Keratinocyte (primary cell): ENCODE measurements around the gene NUDT14. TPM values are rescaled to one million over a fixed set of nuclear protein-coding genes. Genes with fewer than 3 reads are reported as not detected.

Source experiments
- DNase-seq: peaks from one replicate; pipeline ENCODE4 v3.0.0-alpha.2; 2011; ENCODE audit warnings: low read depth, missing footprints, low spot score
- FAIRE-seq: peaks from 2 replicates; lab custom pipeline; 2011; peaks lifted over from hg19 to GRCh38; lab: Jason Lieb, UNC
- H2AFZ ChIP-seq: 2 replicates; pipeline ENCODE4 v1.6.0; 2012; ENCODE audit warnings: low read length, control low read depth, inconsistent platforms; ENCODE audit not compliant: control insufficient read depth
- H3K27ac ChIP-seq: 2 replicates; pipeline ENCODE4 v1.5.1; 2011; ENCODE audit warnings: low read length; ENCODE audit not compliant: control insufficient read depth, insufficient read depth
- H3K27me3 ChIP-seq: 3 replicates; pipeline ENCODE4 v1.6.0; 2011; ENCODE audit warnings: low read length; ENCODE audit not compliant: control insufficient read depth, insufficient read depth; ENCODE audit errors: extremely low read depth
- H3K36me3 ChIP-seq, 2 experiments: 2 replicates in 1 of 2; 3 replicates in 1 of 2; pipeline ENCODE4 v1.5.1; 2011; ENCODE audit warnings: low read length in 2 of 2, mild to moderate bottlenecking in 1 of 2; ENCODE audit not compliant: control insufficient read depth in 2 of 2, insufficient read depth in 2 of 2; ENCODE audit errors: extremely low read depth in 1 of 2
- H3K4me1 ChIP-seq: 3 replicates; pipeline ENCODE4 v1.5.1; 2011; ENCODE audit warnings: low read length; ENCODE audit not compliant: control insufficient read depth, insufficient read depth; ENCODE audit errors: extremely low read depth
- H3K4me2 ChIP-seq: 3 replicates; pipeline ENCODE4 v1.6.0; 2011; ENCODE audit warnings: low read depth, low read length; ENCODE audit not compliant: control insufficient read depth, insufficient read depth; ENCODE audit errors: extremely low read depth
- H3K4me3 ChIP-seq, 3 experiments: fragments of 200-600 bp in 1 of 3; sonication (generic) in 1 of 3; 2 replicates in 2 of 3; 3 replicates in 1 of 3; pipeline ENCODE4 v1.5.1; 2011 to 2016; ENCODE audit warnings: low read length in 3 of 3, mild to moderate bottlenecking in 3 of 3, control low read depth in 2 of 3, inconsistent platforms in 1 of 3, low read depth in 1 of 3, mixed read lengths in 1 of 3, mixed run types in 1 of 3, moderate library complexity in 1 of 3; ENCODE audit not compliant: control insufficient read depth in 2 of 3, insufficient read depth in 2 of 3; ENCODE audit errors: extremely low read depth in 1 of 3
- H3K79me2 ChIP-seq: 2 replicates; pipeline ENCODE4 v1.6.0; 2012; ENCODE audit warnings: low read length; ENCODE audit not compliant: control insufficient read depth, insufficient read depth
- H3K9ac ChIP-seq: 3 replicates; pipeline ENCODE4 v1.6.0; 2011; ENCODE audit warnings: low read length; ENCODE audit not compliant: control insufficient read depth, insufficient read depth; ENCODE audit errors: extremely low read depth
- H3K9me1 ChIP-seq: 3 replicates; pipeline ENCODE4 v1.6.0; 2011; ENCODE audit warnings: low read length; ENCODE audit not compliant: control insufficient read depth, insufficient read depth; ENCODE audit errors: extremely low read depth
- H3K9me3 ChIP-seq: 2 replicates; pipeline ENCODE4 v1.5.1; 2012; ENCODE audit warnings: low read depth, low read length; ENCODE audit not compliant: control insufficient read depth
- H4K20me1 ChIP-seq: 3 replicates; pipeline ENCODE4 v1.6.0; 2011; ENCODE audit warnings: low read length; ENCODE audit not compliant: control insufficient read depth, insufficient read depth; ENCODE audit errors: extremely low read depth
- EZH2 ChIP-seq: IDR thresholded peaks from one replicate; pipeline ENCODE4 v1.6.1; 2012; ENCODE audit warnings: inconsistent platforms, mild to moderate bottlenecking, low read length, moderate library complexity
- dilution Hi-C: fragments of 300-500 bp; cut with MboI; formaldehyde crosslinking; loops from one replicate; pipeline ENCODE4 v1.7.0; 2020; ENCODE audit warnings: low sequenced_read_pairs; ENCODE audit not compliant: extremely low pct_ligation_motif_present
- polyA plus RNA-seq, 5 experiments: library from polyadenylated mRNA; depleted of rRNA in 3 of 5; stranded (reverse) in 3 of 5; stranded (forward) in 1 of 5; unstranded in 1 of 5; fragments of >200 nt; gene quantifications; 1 replicate in 1 of 5; 2 replicates in 3 of 5; 3 replicates in 1 of 5; pipeline versions ENCODE4 v1.2.1 to v1.2.3, GENCODE V29; 2011 to 2012; ENCODE audit warnings: missing spikeins in 2 of 5, low read depth in 1 of 5, low replicate concordance in 1 of 5
- TF ChIP-seq, protein P1 (sequence below), 3 experiments: IDR thresholded peaks in 1 of 3; conservative IDR thresholded peaks in 1 of 3; optimal IDR thresholded peaks in 1 of 3; 2 replicates in 2 of 3; 3 replicates in 1 of 3; pipeline versions ENCODE3 to v1.5.1; 2011; ENCODE audit warnings: low read length in 3 of 3, mild to moderate bottlenecking in 3 of 3, moderate library complexity in 2 of 3, control low read depth in 1 of 3, inconsistent platforms in 1 of 3; ENCODE audit not compliant: insufficient read depth in 2 of 3; ENCODE audit errors: extremely low read depth in 1 of 3

The NUDT14 gene
- polyA plus RNA-seq, 1 donor (not counting 4 experiments of a cell fraction or from before 2014, with no cell fraction given), result 15.6 TPM

DNA sequence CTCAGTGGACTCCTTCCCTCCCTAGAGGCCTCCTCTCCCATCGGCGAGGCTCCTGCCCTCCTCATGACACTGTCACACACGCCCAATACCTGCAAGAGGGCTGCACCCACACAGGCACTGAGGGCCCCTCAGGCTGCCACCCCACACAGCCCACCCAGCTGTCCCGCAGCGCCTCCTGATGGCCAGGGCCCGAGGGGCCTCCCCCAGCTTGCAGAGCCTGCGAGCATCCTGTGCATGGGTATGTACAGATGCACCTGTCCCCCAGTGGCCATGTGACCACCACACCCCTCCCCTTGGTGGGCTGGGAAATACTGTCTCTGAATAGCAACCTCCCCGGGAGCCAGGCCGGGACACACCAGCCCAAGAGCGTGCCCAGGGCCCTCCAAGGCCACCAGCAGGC is 19.0 kb upstream of the NUDT14 start:
- Histone ChIP-seq H3K9me3 (no peaks in the 10 kb centered on the region), H3K79me2 (no peaks in the 10 kb centered on the region), H3K9ac (no peak overlapping the region), H2AFZ (no peak overlapping the region), H3K4me3 (no peak overlapping the region), H3K4me2 (no peak overlapping the region), H3K4me1 (peaks cover 9% of the 10 kb centered on the region), H4K20me1 (no peaks in the 10 kb centered on the region), H3K27ac (no peak overlapping the region), H3K27me3 (peaks cover 32% of the 10 kb centered on the region), H3K9me1 (no peaks in the 10 kb centered on the region), H3K36me3 (no peaks in the 10 kb centered on the region)
- dilution Hi-C loops, result no loop called here
- no peak for FAIRE-seq
- TF ChIP-seq, protein P1, sequence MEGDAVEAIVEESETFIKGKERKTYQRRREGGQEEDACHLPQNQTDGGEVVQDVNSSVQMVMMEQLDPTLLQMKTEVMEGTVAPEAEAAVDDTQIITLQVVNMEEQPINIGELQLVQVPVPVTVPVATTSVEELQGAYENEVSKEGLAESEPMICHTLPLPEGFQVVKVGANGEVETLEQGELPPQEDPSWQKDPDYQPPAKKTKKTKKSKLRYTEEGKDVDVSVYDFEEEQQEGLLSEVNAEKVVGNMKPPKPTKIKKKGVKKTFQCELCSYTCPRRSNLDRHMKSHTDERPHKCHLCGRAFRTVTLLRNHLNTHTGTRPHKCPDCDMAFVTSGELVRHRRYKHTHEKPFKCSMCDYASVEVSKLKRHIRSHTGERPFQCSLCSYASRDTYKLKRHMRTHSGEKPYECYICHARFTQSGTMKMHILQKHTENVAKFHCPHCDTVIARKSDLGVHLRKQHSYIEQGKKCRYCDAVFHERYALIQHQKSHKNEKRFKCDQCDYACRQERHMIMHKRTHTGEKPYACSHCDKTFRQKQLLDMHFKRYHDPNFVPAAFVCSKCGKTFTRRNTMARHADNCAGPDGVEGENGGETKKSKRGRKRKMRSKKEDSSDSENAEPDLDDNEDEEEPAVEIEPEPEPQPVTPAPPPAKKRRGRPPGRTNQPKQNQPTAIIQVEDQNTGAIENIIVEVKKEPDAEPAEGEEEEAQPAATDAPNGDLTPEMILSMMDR (optimal IDR thresholded peaks at IDR 0.05 in 1 of 3, IDR thresholded peaks at IDR 0.05 in 1 of 3, conservative IDR thresholded peaks at IDR 0.05 in 1 of 3; ENCODE audit: extremely low read depth in 1 of 3, insufficient read depth in 2 of 3, low read length in 3 of 3), result peak in 1 of 3 experiments; percentile 24
- TF ChIP-seq EZH2, result no peak
- no peak for DNase-seq

GRCh38 chr14:105199093-105199492 is 18.0 kb upstream of the NUDT14 start:
- FAIRE-seq (no peak), DNase-seq (no peak)
- TF ChIP-seq, protein P1 (optimal IDR thresholded peaks at IDR 0.05 in 1 of 3, IDR thresholded peaks at IDR 0.05 in 1 of 3, conservative IDR thresholded peaks at IDR 0.05 in 1 of 3; ENCODE audit: extremely low read depth in 1 of 3, insufficient read depth in 2 of 3, low read length in 3 of 3), result no peak
- no peak for TF ChIP-seq EZH2
- H3K9ac ChIP-seq, result no peak overlapping the region
- no peaks in the 10 kb centered on the region for H3K36me3 ChIP-seq
- no peaks in the 10 kb centered on the region for H3K79me2 ChIP-seq
- H3K9me1 ChIP-seq, result no peaks in the 10 kb centered on the region
- H3K4me1 ChIP-seq, result no peaks in the 10 kb centered on the region
- no peak overlapping the region for H3K27ac ChIP-seq
- dilution Hi-C loops, result no loop called here
- no peak overlapping the region for H3K4me2 ChIP-seq
- no peak overlapping the region for H3K4me3 ChIP-seq
- no peak overlapping the region for H2AFZ ChIP-seq
- H3K27me3 ChIP-seq, result peaks cover 42% of the 10 kb centered on the region
- H3K9me3 ChIP-seq, result no peaks in the 10 kb centered on the region
- no peaks in the 10 kb centered on the region for H4K20me1 ChIP-seq
